Measurements from ENCODE around the gene WDR87.

DNA sequence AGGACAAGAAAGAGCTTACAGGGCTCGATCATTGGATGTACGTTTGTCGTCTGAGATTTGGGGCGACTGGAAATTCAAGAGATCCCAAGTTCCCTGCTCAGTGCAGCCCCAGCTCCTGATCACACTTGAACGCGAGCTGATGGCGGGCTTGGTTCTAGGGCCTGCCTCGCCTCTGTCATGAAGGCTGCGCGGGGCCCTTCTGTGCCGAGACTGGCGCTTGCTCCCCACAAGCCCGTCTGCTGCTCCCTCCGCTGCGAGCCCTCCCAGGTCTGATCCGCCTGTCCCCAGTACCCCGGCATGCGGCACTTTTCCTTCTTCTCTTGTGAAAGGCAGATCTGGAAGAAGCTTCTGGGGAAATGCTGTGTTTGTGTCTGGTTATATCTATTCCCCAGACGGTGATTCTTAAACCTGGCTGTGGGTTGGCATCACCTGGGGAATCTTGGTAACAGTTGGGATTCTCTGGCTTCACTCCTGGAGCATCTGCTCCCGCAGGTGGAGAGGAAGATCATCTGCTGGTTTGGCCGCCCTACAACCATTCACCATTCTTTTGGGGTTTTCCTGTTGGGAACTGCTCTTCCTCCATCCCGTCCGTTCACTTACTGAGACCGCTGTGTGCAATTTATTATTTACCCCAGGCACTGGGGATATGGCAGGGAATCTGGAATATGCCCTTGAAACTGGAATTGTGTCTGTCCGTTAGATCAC is 44.2 kb upstream of the WDR87 start:
- TF ChIP-seq, protein P1, sequence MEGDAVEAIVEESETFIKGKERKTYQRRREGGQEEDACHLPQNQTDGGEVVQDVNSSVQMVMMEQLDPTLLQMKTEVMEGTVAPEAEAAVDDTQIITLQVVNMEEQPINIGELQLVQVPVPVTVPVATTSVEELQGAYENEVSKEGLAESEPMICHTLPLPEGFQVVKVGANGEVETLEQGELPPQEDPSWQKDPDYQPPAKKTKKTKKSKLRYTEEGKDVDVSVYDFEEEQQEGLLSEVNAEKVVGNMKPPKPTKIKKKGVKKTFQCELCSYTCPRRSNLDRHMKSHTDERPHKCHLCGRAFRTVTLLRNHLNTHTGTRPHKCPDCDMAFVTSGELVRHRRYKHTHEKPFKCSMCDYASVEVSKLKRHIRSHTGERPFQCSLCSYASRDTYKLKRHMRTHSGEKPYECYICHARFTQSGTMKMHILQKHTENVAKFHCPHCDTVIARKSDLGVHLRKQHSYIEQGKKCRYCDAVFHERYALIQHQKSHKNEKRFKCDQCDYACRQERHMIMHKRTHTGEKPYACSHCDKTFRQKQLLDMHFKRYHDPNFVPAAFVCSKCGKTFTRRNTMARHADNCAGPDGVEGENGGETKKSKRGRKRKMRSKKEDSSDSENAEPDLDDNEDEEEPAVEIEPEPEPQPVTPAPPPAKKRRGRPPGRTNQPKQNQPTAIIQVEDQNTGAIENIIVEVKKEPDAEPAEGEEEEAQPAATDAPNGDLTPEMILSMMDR (IDR thresholded peaks at IDR 0.05; ENCODE audit: insufficient read depth, low read depth, low read length), result no peak
- TF ChIP-seq EZH2 (IDR thresholded peaks at IDR 0.05; ENCODE audit: insufficient read depth, low read length), result no peak

All from astrocyte (in vitro differentiated cells and primary cell).